Fibroblast of mammary gland (primary cell): ENCODE results near the gene SAE1.

Source experiments
- DNase-seq: peaks from one replicate; pipeline ENCODE4 v3.0.0-alpha.2; 2010; ENCODE audit warnings: low read depth
- H3K4me3 ChIP-seq: 2 replicates; pipeline ENCODE4 v1.5.1; 2011; ENCODE audit warnings: low read depth, mild to moderate bottlenecking, low read length, moderate library complexity; ENCODE audit not compliant: control insufficient read depth
- CTCF ChIP-seq: conservative IDR thresholded peaks from 2 replicates; pipeline ENCODE4 v1.5.1; 2011; ENCODE audit warnings: low read depth, low read length, inconsistent platforms; ENCODE audit not compliant: control insufficient read depth, insufficient read depth

Gene SAE1

GRCh38 chr19:47152632-47153031 is 22.0 kb downstream of the SAE1 start:
- no peak for DNase-seq
- no peak for TF ChIP-seq CTCF
- H3K4me3 ChIP-seq: no peak overlapping the region

- no peak for DNase-seq
- no peak for TF ChIP-seq CTCF
Observed at GRCh38 chr19:47153266-47153665, 22.6 kb downstream of the SAE1 start.

GRCh38 chr19:47155148-47155547 is 24.5 kb downstream of the SAE1 start:
- no peak overlapping the region for H3K4me3 ChIP-seq
- DNase-seq: no peak
- TF ChIP-seq CTCF: no peak

More at GRCh38 chr19:47153266-47153665, 22.6 kb downstream of the SAE1 start:
- H3K4me3 ChIP-seq: no peak overlapping the region

GRCh38 chr19:47156861-47157430 is 26.3 kb downstream of the SAE1 start:
- no peak for DNase-seq
- H3K4me3 ChIP-seq: no peak overlapping the region
- no peak for TF ChIP-seq CTCF

GRCh38 chr19:47157431-47158321 is 27.0 kb downstream of the SAE1 start:
- peak; percentile 49 for DNase-seq
- TF ChIP-seq CTCF: no peak
- H3K4me3 ChIP-seq: no peak overlapping the region

- no peak overlapping the region for H3K4me3 ChIP-seq
- no peak for DNase-seq
- TF ChIP-seq CTCF: no peak
Observed at GRCh38 chr19:47158367-47158791, 27.7 kb downstream of the SAE1 start.
